ENCODE data around the gene ACTR8. TPM values are rescaled to one million over a fixed set of nuclear protein-coding genes. Genes with fewer than 3 reads are reported as not detected.

Gene ACTR8
- total RNA-seq, 1 experiment from 2014 or later = 35.2 TPM

DNA sequence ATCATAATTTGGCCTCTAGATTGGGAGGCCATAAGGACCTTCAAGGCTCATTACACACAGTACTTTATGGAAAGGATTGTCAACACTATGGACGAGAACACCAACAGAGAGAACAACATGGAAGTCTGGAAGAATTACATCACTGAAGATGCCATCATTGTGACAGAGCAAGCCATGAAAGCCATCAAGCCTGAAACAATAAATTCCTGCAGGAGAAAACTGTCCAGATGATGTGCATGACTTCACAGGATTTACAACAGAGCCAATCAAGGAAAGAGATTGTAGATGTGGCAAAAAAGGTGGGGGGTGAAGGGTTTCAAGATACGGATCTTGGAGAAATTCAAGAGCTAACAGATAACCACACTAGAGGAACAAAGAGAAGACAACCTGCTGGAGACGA is 19.7 kb downstream of the ACTR8 start:
- no peaks in the 10 kb centered on the region for H3K9me3 ChIP-seq
- no peak overlapping the region for H3K4me3 Mint-ChIP-seq (ENCODE audit: unreplicated experiment)
- no peak overlapping the region for H3K4me3 ChIP-seq (ENCODE audit: low read depth, low read length)
- no peaks in the 10 kb centered on the region for H3K4me1 ChIP-seq
- POLR2A ChIA-PET = no interaction called here
- H3K36me3 ChIP-seq (ENCODE audit: control insufficient read depth, insufficient read depth, low read length) = no peaks in the 10 kb centered on the region; the same call in 1 of the 2 replicates
- no TSS peak for BruUV-seq (replicated peaks)
- no peaks in the 10 kb centered on the region for H3K9me3 Mint-ChIP-seq (ENCODE audit: unreplicated experiment)
- H3K4me1 Mint-ChIP-seq (ENCODE audit: low read depth, unreplicated experiment) = no peaks in the 10 kb centered on the region
- DNase-seq = no peak
- no peaks in the 10 kb centered on the region for H3K27me3 Mint-ChIP-seq (ENCODE audit: insufficient read depth, unreplicated experiment)
- no peak overlapping the region for H3K27ac Mint-ChIP-seq (ENCODE audit: unreplicated experiment)
- TF ChIP-seq, protein P1, sequence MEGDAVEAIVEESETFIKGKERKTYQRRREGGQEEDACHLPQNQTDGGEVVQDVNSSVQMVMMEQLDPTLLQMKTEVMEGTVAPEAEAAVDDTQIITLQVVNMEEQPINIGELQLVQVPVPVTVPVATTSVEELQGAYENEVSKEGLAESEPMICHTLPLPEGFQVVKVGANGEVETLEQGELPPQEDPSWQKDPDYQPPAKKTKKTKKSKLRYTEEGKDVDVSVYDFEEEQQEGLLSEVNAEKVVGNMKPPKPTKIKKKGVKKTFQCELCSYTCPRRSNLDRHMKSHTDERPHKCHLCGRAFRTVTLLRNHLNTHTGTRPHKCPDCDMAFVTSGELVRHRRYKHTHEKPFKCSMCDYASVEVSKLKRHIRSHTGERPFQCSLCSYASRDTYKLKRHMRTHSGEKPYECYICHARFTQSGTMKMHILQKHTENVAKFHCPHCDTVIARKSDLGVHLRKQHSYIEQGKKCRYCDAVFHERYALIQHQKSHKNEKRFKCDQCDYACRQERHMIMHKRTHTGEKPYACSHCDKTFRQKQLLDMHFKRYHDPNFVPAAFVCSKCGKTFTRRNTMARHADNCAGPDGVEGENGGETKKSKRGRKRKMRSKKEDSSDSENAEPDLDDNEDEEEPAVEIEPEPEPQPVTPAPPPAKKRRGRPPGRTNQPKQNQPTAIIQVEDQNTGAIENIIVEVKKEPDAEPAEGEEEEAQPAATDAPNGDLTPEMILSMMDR (IDR thresholded peaks at IDR 0.05; ENCODE audit: insufficient read depth in 1 of 2, low read depth in 1 of 2, low read length in 1 of 2, severe bottlenecking in 1 of 2, unreplicated experiment in 1 of 2) = no peak
- H3K36me3 Mint-ChIP-seq (ENCODE audit: insufficient read depth, unreplicated experiment) = peaks cover 42% of the 10 kb centered on the region
- H3K27me3 ChIP-seq (replicated peaks; ENCODE audit: control insufficient read depth, insufficient read depth, low read length) = no peaks in the 10 kb centered on the region
- CTCF ChIA-PET = no interaction called here
- intact Hi-C loops (cut with micrococcal nuclease; ENCODE audit: unreplicated experiment) = no loop called here

DNA sequence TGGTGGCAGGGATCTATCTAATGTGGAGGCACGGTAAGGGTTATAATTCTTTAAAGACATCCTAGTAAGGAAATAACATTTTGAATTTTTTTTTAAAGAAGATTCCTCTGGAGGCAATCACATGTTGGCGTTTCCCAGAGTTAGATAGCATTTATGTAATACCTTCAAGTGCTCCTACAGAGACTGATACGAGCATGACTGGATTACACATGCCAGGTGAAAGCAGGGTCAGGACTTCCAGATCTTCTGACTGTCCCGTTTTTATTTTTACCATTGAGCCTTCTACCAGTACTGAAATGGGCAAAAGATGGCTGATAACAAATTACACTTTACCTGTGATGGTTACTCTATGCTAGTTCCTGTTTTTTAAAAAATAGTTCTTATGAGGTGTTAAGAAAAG is 21.8 kb downstream of the ACTR8 start:
- H3K36me3 ChIP-seq (ENCODE audit: control insufficient read depth, insufficient read depth, low read length) = no peaks in the 10 kb centered on the region; the same call in 1 of the 2 replicates

DNA sequence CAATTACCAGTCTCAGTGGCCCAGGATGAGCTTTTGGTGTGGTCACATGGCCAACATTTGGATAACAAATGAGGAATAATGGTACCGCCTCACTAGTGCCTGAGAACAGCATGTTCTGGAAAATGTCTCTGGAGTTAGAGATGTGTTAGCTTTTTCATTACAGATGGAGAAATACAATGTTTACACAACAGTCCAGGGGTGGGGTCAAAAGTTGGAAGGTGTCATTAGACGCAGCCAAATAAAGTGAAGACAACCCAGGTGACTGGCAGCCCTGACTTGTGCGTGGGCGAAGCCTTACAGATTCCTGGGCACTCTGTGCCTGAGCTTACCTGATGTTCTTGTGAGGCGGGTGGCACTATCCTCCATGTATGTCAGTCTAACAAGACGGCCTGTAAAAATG is 22.8 kb downstream of the ACTR8 start:
- H3K4me3 ChIP-seq (ENCODE audit: low read depth, low read length) = no peak overlapping the region
- intact Hi-C loops (cut with micrococcal nuclease; ENCODE audit: unreplicated experiment) = no loop called here
- DNase-seq = no peak
- no peaks in the 10 kb centered on the region for H3K4me1 ChIP-seq
- no TSS peak for BruUV-seq (replicated peaks)
- H3K27me3 ChIP-seq (replicated peaks; ENCODE audit: control insufficient read depth, insufficient read depth, low read length) = no peaks in the 10 kb centered on the region
- Mint-ChIP-seq H3K4me3 (ENCODE audit: unreplicated experiment) (no peak overlapping the region), H3K9me3 (ENCODE audit: unreplicated experiment) (no peaks in the 10 kb centered on the region), H3K36me3 (ENCODE audit: insufficient read depth, unreplicated experiment) (peaks cover 39% of the 10 kb centered on the region), H3K27ac (ENCODE audit: unreplicated experiment) (no peak overlapping the region), H3K4me1 (ENCODE audit: low read depth, unreplicated experiment) (no peaks in the 10 kb centered on the region), H3K27me3 (ENCODE audit: insufficient read depth, unreplicated experiment) (no peaks in the 10 kb centered on the region)
- H3K36me3 ChIP-seq (ENCODE audit: control insufficient read depth, insufficient read depth, low read length) = no peaks in the 10 kb centered on the region; the same call in 1 of the 2 replicates
- POLR2A ChIA-PET = no interaction called here
- TF ChIP-seq, protein P1 (IDR thresholded peaks at IDR 0.05; ENCODE audit: insufficient read depth in 1 of 2, low read depth in 1 of 2, low read length in 1 of 2, severe bottlenecking in 1 of 2, unreplicated experiment in 1 of 2) = no peak
- no peaks in the 10 kb centered on the region for H3K9me3 ChIP-seq
- CTCF ChIA-PET = no interaction called here

More for the DNA sequence above, 21.8 kb downstream of the ACTR8 start:
- peaks cover 42% of the 10 kb centered on the region for H3K36me3 Mint-ChIP-seq (ENCODE audit: insufficient read depth, unreplicated experiment)
- H3K4me3 Mint-ChIP-seq (ENCODE audit: unreplicated experiment) = no peak overlapping the region
- no peaks in the 10 kb centered on the region for H3K27me3 Mint-ChIP-seq (ENCODE audit: insufficient read depth, unreplicated experiment)
- no peaks in the 10 kb centered on the region for H3K9me3 Mint-ChIP-seq (ENCODE audit: unreplicated experiment)
- Histone ChIP-seq H3K4me1 (no peaks in the 10 kb centered on the region), H3K9me3 (no peaks in the 10 kb centered on the region), H3K4me3 (ENCODE audit: low read depth, low read length) (no peak overlapping the region), H3K27me3 (replicated peaks; ENCODE audit: control insufficient read depth, insufficient read depth, low read length) (no peaks in the 10 kb centered on the region)
- no TSS peak for BruUV-seq (replicated peaks)
- H3K27ac Mint-ChIP-seq (ENCODE audit: unreplicated experiment) = no peak overlapping the region
- TF ChIP-seq, protein P1 (IDR thresholded peaks at IDR 0.05; ENCODE audit: insufficient read depth in 1 of 2, low read depth in 1 of 2, low read length in 1 of 2, severe bottlenecking in 1 of 2, unreplicated experiment in 1 of 2) = no peak
- CTCF ChIA-PET = no interaction called here
- intact Hi-C loops (cut with micrococcal nuclease; ENCODE audit: unreplicated experiment) = no loop called here
- POLR2A ChIA-PET = no interaction called here
- no peaks in the 10 kb centered on the region for H3K4me1 Mint-ChIP-seq (ENCODE audit: low read depth, unreplicated experiment)
- DNase-seq = no peak

Data from Caco-2 (cell line).